Endothelial cell of umbilical vein (primary cell): ENCODE measurements around the gene SLC9A2. TPM values are rescaled to one million over a fixed set of nuclear protein-coding genes. Genes with fewer than 3 reads are reported as not detected.

ENCODE experiments used
- BruUV-seq: library from RNA; stranded (reverse); fragments of 400-500 nt; replicated peaks from 2 replicates; lab custom pipeline; 2021; lab: Mats Ljungman, UMichigan
- CTCF ChIA-PET: fragments of 300-600, 350-600 bp; sonication (Branson Sonifier 250); formaldehyde crosslinking; loops from one replicate; lab custom pipeline; 2021; ENCODE audit warnings: antibody characterized with exemption, inconsistent platforms; lab: Charles Lee
- POLR2A ChIA-PET: fragments of 300-600, 350-600 bp; sonication (Branson Sonifier 250); formaldehyde crosslinking; loops from one replicate; lab custom pipeline; 2021; ENCODE audit warnings: antibody characterized with exemption, inconsistent platforms; lab: Charles Lee
- DNase-seq: peaks from one replicate; pipeline ENCODE4 v3.0.0-alpha.2; 2011; ENCODE audit warnings: low read depth, low spot score
- FAIRE-seq: peaks from 2 replicates; lab custom pipeline; 2011; peaks lifted over from hg19 to GRCh38; lab: Jason Lieb, UNC
- H2AFZ ChIP-seq: 2 replicates; pipeline ENCODE4 v1.6.0; 2012; ENCODE audit warnings: low read depth, low read length, control low read depth, inconsistent platforms
- H3K27ac ChIP-seq: 2 replicates; pipeline ENCODE4 v1.5.1; 2011; ENCODE audit warnings: low read depth, mild to moderate bottlenecking, control low read depth, low read length, moderate library complexity; ENCODE audit not compliant: insufficient read depth
- H3K27me3 ChIP-seq, 2 experiments: 2 replicates each; pipeline versions ENCODE4 v1.6.0 to v1.6.1; 2011; ENCODE audit warnings: low read length in 2 of 2, mixed read lengths in 1 of 2; ENCODE audit not compliant: control insufficient read depth in 2 of 2, insufficient read depth in 2 of 2
- H3K36me3 ChIP-seq, 2 experiments: 2 replicates in 1 of 2; 3 replicates in 1 of 2; pipeline ENCODE4 v1.5.1; 2011; ENCODE audit warnings: low read length in 2 of 2, mild to moderate bottlenecking in 1 of 2, moderate library complexity in 1 of 2; ENCODE audit not compliant: control insufficient read depth in 2 of 2, insufficient read depth in 2 of 2; ENCODE audit errors: extremely low read depth in 1 of 2
- H3K4me1 ChIP-seq: 3 replicates; pipeline ENCODE4 v1.5.1; 2011; ENCODE audit warnings: mild to moderate bottlenecking, low read length; ENCODE audit not compliant: control insufficient read depth, insufficient read depth; ENCODE audit errors: extremely low read depth
- H3K4me2 ChIP-seq: 2 replicates; pipeline ENCODE4 v1.6.1; 2011; ENCODE audit warnings: low read length, control low read depth, mixed read lengths; ENCODE audit not compliant: insufficient read depth
- H3K4me3 ChIP-seq, 3 experiments: fragments of 200-600 bp in 1 of 3; sonication (generic), shearing (Covaris generic) in 1 of 3; replicated peaks in 1 of 3; 2 replicates each; pipeline ENCODE4 v1.5.1; 2011 to 2016; ENCODE audit warnings: control low read depth in 3 of 3, low read length in 3 of 3, mild to moderate bottlenecking in 2 of 3, inconsistent platforms in 1 of 3, low read depth in 1 of 3, moderate library complexity in 1 of 3; ENCODE audit not compliant: insufficient read depth in 1 of 3
- H3K79me2 ChIP-seq: 2 replicates; pipeline ENCODE4 v1.6.0; 2012; ENCODE audit warnings: low read length, inconsistent platforms; ENCODE audit not compliant: control insufficient read depth, insufficient read depth
- H3K9ac ChIP-seq: replicated peaks from 2 replicates; pipeline ENCODE3; 2011; ENCODE audit warnings: low read length, control low read depth; ENCODE audit not compliant: insufficient read depth; ENCODE audit errors: extremely low read depth
- H3K9me1 ChIP-seq: replicated peaks from 3 replicates; pipeline ENCODE4 v1.6.0; 2011; ENCODE audit warnings: mild to moderate bottlenecking, low read length; ENCODE audit not compliant: control insufficient read depth, insufficient read depth; ENCODE audit errors: extremely low read depth
- H3K9me3 ChIP-seq: replicated peaks from 2 replicates; pipeline ENCODE4 v1.5.1; 2012; ENCODE audit warnings: low read length, inconsistent platforms; ENCODE audit not compliant: control insufficient read depth, insufficient read depth
- H4K20me1 ChIP-seq: replicated peaks from 2 replicates; pipeline ENCODE3; 2011; ENCODE audit warnings: mild to moderate bottlenecking, low read length; ENCODE audit not compliant: control insufficient read depth, insufficient read depth; ENCODE audit errors: extremely low read depth
- CTCF ChIP-seq, 2 donors: IDR thresholded peaks; 1 replicate in 1 of 2; 2 replicates in 1 of 2; pipeline ENCODE4 v1.5.1; 2011; ENCODE audit warnings: low read length in 2 of 2, mild to moderate bottlenecking in 2 of 2, moderate library complexity in 2 of 2, control low read depth in 1 of 2, inconsistent platforms in 1 of 2, low read depth in 1 of 2; ENCODE audit not compliant: insufficient read depth in 1 of 2; ENCODE audit errors: extremely low read depth in 1 of 2
- EZH2 ChIP-seq: IDR thresholded peaks from 2 replicates; pipeline ENCODE4 v1.6.1; 2012; ENCODE audit warnings: borderline replicate concordance, low read depth, mild to moderate bottlenecking, moderate library complexity, low read length, inconsistent platforms; ENCODE audit not compliant: severe bottlenecking
- FOS ChIP-seq: IDR thresholded peaks from 2 replicates; pipeline ENCODE4 v1.6.1; 2011; ENCODE audit warnings: mild to moderate bottlenecking, low read length, moderate library complexity, borderline replicate concordance; ENCODE audit not compliant: insufficient read depth
- GATA2 ChIP-seq: IDR thresholded peaks from 2 replicates; pipeline ENCODE4 v1.7.0; 2011; ENCODE audit warnings: low read depth, mild to moderate bottlenecking, moderate library complexity, mixed read lengths, low read length; ENCODE audit not compliant: insufficient read length, insufficient read depth
- JUN ChIP-seq: IDR thresholded peaks from 2 replicates; pipeline ENCODE4 v1.6.1; 2011; ENCODE audit warnings: borderline replicate concordance, low read depth; ENCODE audit not compliant: insufficient read length, insufficient read depth
- MAX ChIP-seq: IDR thresholded peaks from 2 replicates; pipeline ENCODE4 v1.6.1; 2011; ENCODE audit not compliant: insufficient read depth, insufficient read length
- MYC ChIP-seq: IDR thresholded peaks from one replicate; pipeline ENCODE4 v1.6.1; 2011; ENCODE audit warnings: mild to moderate bottlenecking, low read depth, low read length
- POLR2A ChIP-seq: IDR thresholded peaks from 2 replicates; pipeline ENCODE4 v1.6.1; 2012; ENCODE audit warnings: low read depth, mild to moderate bottlenecking, control low read depth, low read length
- POLR2AphosphoS5 ChIP-seq: IDR thresholded peaks from 2 replicates; pipeline ENCODE4 v1.6.1; 2012; ENCODE audit warnings: low read depth, mild to moderate bottlenecking, control low read depth, low read length, moderate library complexity; ENCODE audit not compliant: insufficient read depth
- dilution Hi-C: fragments of 300-500 bp; cut with MboI; formaldehyde crosslinking; loops from one replicate; pipeline ENCODE4 v1.15.0; 2019; ENCODE audit warnings: low sequenced_read_pairs; ENCODE audit not compliant: extremely low pct_ligation_motif_present
- intact Hi-C: fragments of 100-400 bp; cut with micrococcal nuclease; formaldehyde crosslinking; loops from one replicate; pipeline ENCODE4 v1.10.0; 2022
- polyA plus RNA-seq, 4 experiments: library from polyadenylated mRNA; depleted of rRNA in 3 of 4; stranded (reverse) in 3 of 4; unstranded in 1 of 4; fragments of >200 nt; gene quantifications; 2 replicates each; pipeline versions ENCODE4 v1.2.1 to v1.2.3, GENCODE V29; 2011 to 2012; ENCODE audit warnings: missing spikeins in 1 of 4
- total RNA-seq: library from RNA; stranded (reverse); gene quantifications from 2 replicates; pipeline ENCODE4 v1.2.3, GENCODE V29; 2021

SLC9A2 gene
- total and polyA plus RNA-seq, 2 donors (not counting 3 experiments of a cell fraction or from before 2014, with no cell fraction given), result 0.03 TPM; not detected in 1

GRCh38 chr2:102632380-102633175 is 13.2 kb downstream of the SLC9A2 start:
- H3K9ac ChIP-seq, result no peak overlapping the region
- no peak overlapping the region for H3K4me3 ChIP-seq
- FAIRE-seq (peak; percentile 60), DNase-seq (no peak)
- POLR2A ChIA-PET, result no interaction called here
- no peaks in the 10 kb centered on the region for H3K36me3 ChIP-seq
- intact Hi-C loops, result no loop called here
- no TSS peak for BruUV-seq
- H3K9me1 ChIP-seq, result no peaks in the 10 kb centered on the region
- no peak overlapping the region for H3K4me2 ChIP-seq
- peaks cover 0 to 12% of the 10 kb centered on the region in 2 experiments for H3K27me3 ChIP-seq
- dilution Hi-C loops, result no loop called here
- H3K9me3 ChIP-seq, result no peaks in the 10 kb centered on the region
- H3K79me2 ChIP-seq, result no peaks in the 10 kb centered on the region
- no peaks in the 10 kb centered on the region for H4K20me1 ChIP-seq
- H3K27ac ChIP-seq, result no peak overlapping the region
- CTCF ChIA-PET, result no interaction called here
- TF ChIP-seq POLR2A (no peak), JUN (peak; percentile 30), FOS (peak; percentile 5)
- H2AFZ ChIP-seq, result no peak overlapping the region
- H3K4me1 ChIP-seq, result no peaks in the 10 kb centered on the region

- Histone ChIP-seq H3K4me2 (no peak overlapping the region), H3K9ac (no peak overlapping the region), H3K4me1 (no peaks in the 10 kb centered on the region), H3K9me1 (no peaks in the 10 kb centered on the region), H3K36me3 (no peaks in the 10 kb centered on the region), H3K79me2 (no peaks in the 10 kb centered on the region), H2AFZ (no peak overlapping the region), H3K27ac (no peak overlapping the region), H3K27me3 (peaks cover 2 to 7% of the 10 kb centered on the region in 2 experiments), H3K9me3 (no peaks in the 10 kb centered on the region), H4K20me1 (no peaks in the 10 kb centered on the region), H3K4me3 (no peak overlapping the region)
- dilution Hi-C loops, result no loop called here
- intact Hi-C loops, result no loop called here
- TF ChIP-seq EZH2, result no peak
- TF ChIP-seq FOS, result no peak
- no peak for TF ChIP-seq MYC
- no peak for TF ChIP-seq MAX
- no peak for TF ChIP-seq GATA2
- TF ChIP-seq CTCF (IDR thresholded peaks at IDR 0.05; ENCODE audit: extremely low read depth in 1 of 2, insufficient read depth in 1 of 2, low read depth in 1 of 2, low read length in 2 of 2), result no peak
- TF ChIP-seq POLR2A, result no peak
- no peak for TF ChIP-seq JUN
- TF ChIP-seq POLR2AphosphoS5, result no peak
- DNase-seq (no peak), FAIRE-seq (no peak)
- ChIA-PET POLR2A (no interaction called here), CTCF (interaction anchor here (0.9 kb wide), 1 partner anchor 51 kb away, joined by 3 read pairs; no protein-coding TSS in a partner anchor)
- BruUV-seq, result no TSS peak
Observed at GRCh38 chr2:102634831-102635241, 15.5 kb downstream of the SLC9A2 start.
